Measurements from ENCODE around the gene SCAMP5.

DNA sequence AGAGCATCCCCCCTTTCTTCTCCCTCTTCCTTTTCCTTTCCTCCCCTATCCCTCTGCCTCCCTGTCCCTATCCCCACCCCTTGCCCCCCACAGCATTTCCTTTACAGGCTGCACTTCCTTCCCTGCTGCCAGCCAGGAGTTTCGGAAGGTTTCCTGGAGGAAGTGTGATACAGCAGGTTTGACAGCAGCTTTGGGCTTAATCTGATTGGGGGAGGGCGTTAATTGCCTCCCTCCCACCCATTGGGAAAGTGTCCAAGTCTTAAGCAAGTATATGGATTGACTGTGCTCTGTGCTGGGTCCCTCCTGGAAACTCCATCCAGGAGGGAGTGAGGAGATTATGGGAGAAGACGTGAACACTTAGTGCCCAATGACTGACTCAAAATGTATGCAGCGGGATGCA, 1.8 kb downstream of the SCAMP5 start:
- TF ChIP-seq, protein P1, sequence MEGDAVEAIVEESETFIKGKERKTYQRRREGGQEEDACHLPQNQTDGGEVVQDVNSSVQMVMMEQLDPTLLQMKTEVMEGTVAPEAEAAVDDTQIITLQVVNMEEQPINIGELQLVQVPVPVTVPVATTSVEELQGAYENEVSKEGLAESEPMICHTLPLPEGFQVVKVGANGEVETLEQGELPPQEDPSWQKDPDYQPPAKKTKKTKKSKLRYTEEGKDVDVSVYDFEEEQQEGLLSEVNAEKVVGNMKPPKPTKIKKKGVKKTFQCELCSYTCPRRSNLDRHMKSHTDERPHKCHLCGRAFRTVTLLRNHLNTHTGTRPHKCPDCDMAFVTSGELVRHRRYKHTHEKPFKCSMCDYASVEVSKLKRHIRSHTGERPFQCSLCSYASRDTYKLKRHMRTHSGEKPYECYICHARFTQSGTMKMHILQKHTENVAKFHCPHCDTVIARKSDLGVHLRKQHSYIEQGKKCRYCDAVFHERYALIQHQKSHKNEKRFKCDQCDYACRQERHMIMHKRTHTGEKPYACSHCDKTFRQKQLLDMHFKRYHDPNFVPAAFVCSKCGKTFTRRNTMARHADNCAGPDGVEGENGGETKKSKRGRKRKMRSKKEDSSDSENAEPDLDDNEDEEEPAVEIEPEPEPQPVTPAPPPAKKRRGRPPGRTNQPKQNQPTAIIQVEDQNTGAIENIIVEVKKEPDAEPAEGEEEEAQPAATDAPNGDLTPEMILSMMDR (IDR thresholded peaks at IDR 0.05 in 2 of 3, conservative IDR thresholded peaks at IDR 0.05 in 1 of 3; ENCODE audit: borderline replicate concordance in 1 of 3, insufficient read depth in 1 of 3, low read depth in 2 of 3, low read length in 2 of 3) = no peak
- TF ChIP-seq EZH2 (IDR thresholded peaks at IDR 0.05) (no peak), ZNF274 (IDR thresholded peaks at IDR 0.05; ENCODE audit: low read depth, low read length) (no peak)
